8988T (cell line): Measurements from ENCODE around the gene SLC7A1.

Source experiments
- DNase-seq: peaks from one replicate; pipeline ENCODE4 v3.0.0; 2011

SLC7A1 gene

GRCh38 chr13:29526741-29527140 lies 68.7 kb downstream of the SLC7A1 start:
- no peak for DNase-seq

- DNase-seq = no peak
These were observed 69.7 kb downstream of the SLC7A1 start for GRCh38 chr13:29525757-29526156.

- DNase-seq = no peak
These were observed 70.8 kb downstream of the SLC7A1 start for GRCh38 chr13:29524641-29525040.

- no peak for DNase-seq
These were observed 71.3 kb downstream of the SLC7A1 start for GRCh38 chr13:29524176-29524575.

- DNase-seq = no peak
These were observed 72.1 kb downstream of the SLC7A1 start for GRCh38 chr13:29523199-29523961.

- no peak for DNase-seq
These were observed 73.3 kb downstream of the SLC7A1 start for GRCh38 chr13:29522044-29522685.

- no peak for DNase-seq
These were observed 74.2 kb downstream of the SLC7A1 start for GRCh38 chr13:29521336-29521735.

- no peak for DNase-seq
These were observed 74.8 kb downstream of the SLC7A1 start for GRCh38 chr13:29520671-29521070.

GRCh38 chr13:29519921-29520320 lies 75.6 kb downstream of the SLC7A1 start:
- no peak for DNase-seq

GRCh38 chr13:29516880-29517279 lies 78.6 kb downstream of the SLC7A1 start:
- no peak for DNase-seq

- no peak for DNase-seq
These were observed 79.5 kb downstream of the SLC7A1 start for GRCh38 chr13:29516012-29516411.

- no peak for DNase-seq
These were observed 80.1 kb downstream of the SLC7A1 start for GRCh38 chr13:29515372-29515771.

- DNase-seq = no peak
These were observed 80.7 kb downstream of the SLC7A1 start for GRCh38 chr13:29514720-29515310.

- no peak for DNase-seq
These were observed 81.3 kb downstream of the SLC7A1 start for GRCh38 chr13:29513981-29514719.

- DNase-seq = no peak
These were observed 82.2 kb downstream of the SLC7A1 start for GRCh38 chr13:29513002-29513980.

GRCh38 chr13:29511980-29512379 lies 83.5 kb downstream of the SLC7A1 start:
- no peak for DNase-seq

GRCh38 chr13:29511106-29511796 lies 84.2 kb downstream of the SLC7A1 start:
- DNase-seq = no peak

- no peak for DNase-seq
These were observed 84.8 kb downstream of the SLC7A1 start for GRCh38 chr13:29510651-29511084.

- DNase-seq = no peak
These were observed 85.4 kb downstream of the SLC7A1 start for GRCh38 chr13:29509999-29510589.

- no peak for DNase-seq
These were observed 86.6 kb downstream of the SLC7A1 start for GRCh38 chr13:29508876-29509252.
